Liver (tissue), 9 donors: ENCODE results near the gene DUSP10. TPM values are rescaled to one million over a fixed set of nuclear protein-coding genes. Genes with fewer than 3 reads are reported as not detected.
A peak's percentile ranks its signal among the peaks of the same experiment; 100 is the strongest.

ENCODE experiments used
- DNase-seq: peaks from one replicate; pipeline ENCODE4 v3.0.0-alpha.2; 2017; ENCODE audit warnings: low spot score
- H3K27ac ChIP-seq, 2 donors: one replicate each; pipeline ENCODE4 v1.7.0; 2013; ENCODE audit warnings: inconsistent platforms in 2 of 2, low read length in 2 of 2, control low read depth in 1 of 2, low read depth in 1 of 2, mild to moderate bottlenecking in 1 of 2
- H3K27me3 ChIP-seq, 4 donors: one replicate each; pipeline versions ENCODE4 v1.6.1 to v1.7.0; 2013; ENCODE audit warnings: low read length in 3 of 4, inconsistent platforms in 1 of 4, mild to moderate bottlenecking in 1 of 4, moderate library complexity in 1 of 4; ENCODE audit not compliant: control insufficient read depth in 4 of 4, insufficient read depth in 4 of 4
- H3K36me3 ChIP-seq, 4 donors: one replicate each; pipeline versions ENCODE4 v1.6.1 to v1.7.0; 2013; ENCODE audit warnings: low read length in 3 of 4, mild to moderate bottlenecking in 3 of 4, low read depth in 1 of 4, moderate library complexity in 1 of 4; ENCODE audit not compliant: control insufficient read depth in 4 of 4, insufficient read depth in 3 of 4
- H3K4me1 ChIP-seq, 4 donors: one replicate each; pipeline versions ENCODE4 v1.6.1 to v1.7.0; 2013; ENCODE audit warnings: low read length in 3 of 4, mild to moderate bottlenecking in 3 of 4, moderate library complexity in 1 of 4; ENCODE audit not compliant: control insufficient read depth in 4 of 4, insufficient read depth in 4 of 4
- H3K4me3 ChIP-seq, 3 donors: one replicate each; pipeline versions ENCODE4 v1.6.1 to v1.7.0; 2013; ENCODE audit warnings: low read length in 3 of 3, control low read depth in 1 of 3, low read depth in 1 of 3, mild to moderate bottlenecking in 1 of 3
- H3K9ac ChIP-seq, 2 donors: one replicate each; pipeline ENCODE4 v1.7.0; 2013; ENCODE audit warnings: low read length in 2 of 2, mild to moderate bottlenecking in 2 of 2, moderate library complexity in 2 of 2, control low read depth in 1 of 2, low read depth in 1 of 2
- H3K9me3 ChIP-seq, 4 donors: one replicate each; pipeline versions ENCODE4 v1.6.1 to v1.7.0; 2013; ENCODE audit warnings: low read length in 3 of 4; ENCODE audit not compliant: control insufficient read depth in 4 of 4
- ATF3 ChIP-seq: IDR thresholded peaks from 2 replicates; pipeline ENCODE4 v1.6.1; 2016; ENCODE audit warnings: antibody characterized with exemption
- EGR1 ChIP-seq, 2 donors: IDR thresholded peaks; 2 replicates each; pipeline ENCODE4 v1.6.1; 2016 to 2018; ENCODE audit warnings: antibody characterized with exemption in 2 of 2, low read depth in 2 of 2
- FOXA1 ChIP-seq: IDR thresholded peaks from 2 replicates; pipeline ENCODE4 v1.6.1; 2016; ENCODE audit warnings: antibody characterized with exemption
- FOXA2 ChIP-seq: IDR thresholded peaks from 2 replicates; pipeline ENCODE4 v1.6.1; 2016; ENCODE audit warnings: antibody characterized with exemption
- GABPA ChIP-seq, 2 donors: IDR thresholded peaks in 1 of 2; conservative IDR thresholded peaks in 1 of 2; 2 replicates each; pipeline ENCODE4 v1.6.1; 2016; ENCODE audit warnings: antibody characterized with exemption in 2 of 2, mild to moderate bottlenecking in 1 of 2, moderate library complexity in 1 of 2
- HNF4A ChIP-seq, 2 donors: conservative IDR thresholded peaks; 2 replicates each; pipeline ENCODE4 v1.6.1; 2016; ENCODE audit warnings: antibody characterized with exemption in 2 of 2, mild to moderate bottlenecking in 2 of 2
- HNF4G ChIP-seq: IDR thresholded peaks from 2 replicates; pipeline ENCODE4 v1.6.1; 2016; ENCODE audit warnings: antibody characterized with exemption
- JUND ChIP-seq, 2 donors: IDR thresholded peaks; 2 replicates each; pipeline ENCODE4 v1.6.1; 2016; ENCODE audit warnings: antibody characterized with exemption in 2 of 2
- NR2F2 ChIP-seq: IDR thresholded peaks from 2 replicates; pipeline ENCODE4 v1.6.1; 2016; ENCODE audit warnings: antibody characterized with exemption
- RAD21 ChIP-seq, 2 donors: IDR thresholded peaks; 2 replicates each; pipeline ENCODE4 v1.6.1; 2016; ENCODE audit warnings: antibody characterized with exemption in 2 of 2, mild to moderate bottlenecking in 2 of 2
- RXRA ChIP-seq, 2 donors: IDR thresholded peaks; 2 replicates each; pipeline ENCODE4 v1.6.1; 2017 to 2018; ENCODE audit warnings: antibody characterized with exemption in 2 of 2, mild to moderate bottlenecking in 1 of 2
- TAF1 ChIP-seq: conservative IDR thresholded peaks from 2 replicates; pipeline ENCODE4 v1.6.1; 2016; ENCODE audit warnings: antibody characterized with exemption, mild to moderate bottlenecking
- YY1 ChIP-seq: IDR thresholded peaks from 2 replicates; pipeline ENCODE4 v1.6.1; 2016; ENCODE audit warnings: antibody characterized with exemption, mild to moderate bottlenecking
- ZBTB33 ChIP-seq: IDR thresholded peaks from 2 replicates; pipeline ENCODE4 v1.6.1; 2016; ENCODE audit warnings: antibody characterized with exemption
- WGBS: extraction: QIAGEN DNeasy Blood & Tissue Kit; methylation state at CpG from one replicate; pipeline ENCODE4 v1.1.7; 2013; 5-methylcytosine and 5-hydroxymethylcytosine counted together
- polyA plus RNA-seq, 2 donors: library from polyadenylated mRNA; stranded (reverse) in 1 of 2; unstranded in 1 of 2; fragments of 200-250 nt in 1 of 2; fragments of >200 nt in 1 of 2; fragmentation: Nextera tagmentation in 1 of 2; extraction: Ambion mirVana in 1 of 2; gene quantifications; one replicate each; pipeline versions ENCODE4 v1.2.1 to v1.2.3, GENCODE V29; 2013 to 2015
- total RNA-seq, 2 donors: library from RNA; depleted of rRNA; stranded (reverse); fragments of >200 nt; gene quantifications; one replicate each; pipeline ENCODE4 v1.2.3, GENCODE V29; 2014
- TF ChIP-seq, protein P1 (sequence below): IDR thresholded peaks from 2 replicates; pipeline ENCODE4 v1.6.1; 2016; ENCODE audit warnings: antibody characterized with exemption, mild to moderate bottlenecking
- TF ChIP-seq, protein P2 (sequence below): IDR thresholded peaks from 2 replicates; pipeline ENCODE4 v1.6.1; 2016; ENCODE audit warnings: antibody characterized with exemption
- donor health status: healthy.
- donor health status: healthy.
- donor health status: healthy.
- donor health status: healthy.
- donor health status: healthy.

The DUSP10 gene
- total and polyA plus RNA-seq, 4 donors: 6.7 to 15.4 (median 10.7) TPM

DNA sequence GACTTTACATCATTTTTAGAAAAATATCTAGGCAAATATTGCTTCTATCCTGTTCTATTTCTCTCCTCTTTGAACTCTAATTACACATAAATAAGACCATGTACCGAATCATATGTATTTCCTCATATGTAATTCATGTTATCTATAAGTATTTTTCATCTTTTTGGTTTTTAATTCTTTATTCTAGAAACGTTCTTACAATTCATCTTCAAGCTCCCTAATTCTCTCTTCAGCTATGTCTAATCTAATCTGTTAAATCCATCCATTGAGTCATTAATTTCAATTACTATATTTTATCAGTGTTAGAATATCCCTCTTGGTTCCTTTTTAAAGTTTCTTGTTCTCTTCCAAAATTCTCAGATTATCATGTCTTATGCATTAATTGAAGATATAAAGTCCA, 61.8 kb downstream of the DUSP10 start:
- TF ChIP-seq ZBTB33: no peak
- no peak for TF ChIP-seq ATF3
- TF ChIP-seq GABPA (IDR thresholded peaks at IDR 0.05 in 1 of 2, conservative IDR thresholded peaks at IDR 0.05 in 1 of 2): no peak
- TF ChIP-seq JUND (IDR thresholded peaks at IDR 0.05): no peak
- TF ChIP-seq, protein P1, sequence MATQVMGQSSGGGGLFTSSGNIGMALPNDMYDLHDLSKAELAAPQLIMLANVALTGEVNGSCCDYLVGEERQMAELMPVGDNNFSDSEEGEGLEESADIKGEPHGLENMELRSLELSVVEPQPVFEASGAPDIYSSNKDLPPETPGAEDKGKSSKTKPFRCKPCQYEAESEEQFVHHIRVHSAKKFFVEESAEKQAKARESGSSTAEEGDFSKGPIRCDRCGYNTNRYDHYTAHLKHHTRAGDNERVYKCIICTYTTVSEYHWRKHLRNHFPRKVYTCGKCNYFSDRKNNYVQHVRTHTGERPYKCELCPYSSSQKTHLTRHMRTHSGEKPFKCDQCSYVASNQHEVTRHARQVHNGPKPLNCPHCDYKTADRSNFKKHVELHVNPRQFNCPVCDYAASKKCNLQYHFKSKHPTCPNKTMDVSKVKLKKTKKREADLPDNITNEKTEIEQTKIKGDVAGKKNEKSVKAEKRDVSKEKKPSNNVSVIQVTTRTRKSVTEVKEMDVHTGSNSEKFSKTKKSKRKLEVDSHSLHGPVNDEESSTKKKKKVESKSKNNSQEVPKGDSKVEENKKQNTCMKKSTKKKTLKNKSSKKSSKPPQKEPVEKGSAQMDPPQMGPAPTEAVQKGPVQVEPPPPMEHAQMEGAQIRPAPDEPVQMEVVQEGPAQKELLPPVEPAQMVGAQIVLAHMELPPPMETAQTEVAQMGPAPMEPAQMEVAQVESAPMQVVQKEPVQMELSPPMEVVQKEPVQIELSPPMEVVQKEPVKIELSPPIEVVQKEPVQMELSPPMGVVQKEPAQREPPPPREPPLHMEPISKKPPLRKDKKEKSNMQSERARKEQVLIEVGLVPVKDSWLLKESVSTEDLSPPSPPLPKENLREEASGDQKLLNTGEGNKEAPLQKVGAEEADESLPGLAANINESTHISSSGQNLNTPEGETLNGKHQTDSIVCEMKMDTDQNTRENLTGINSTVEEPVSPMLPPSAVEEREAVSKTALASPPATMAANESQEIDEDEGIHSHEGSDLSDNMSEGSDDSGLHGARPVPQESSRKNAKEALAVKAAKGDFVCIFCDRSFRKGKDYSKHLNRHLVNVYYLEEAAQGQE: no peak
- TF ChIP-seq RXRA (IDR thresholded peaks at IDR 0.05): no peak
- TF ChIP-seq TAF1: no peak
- TF ChIP-seq NR2F2: no peak
- TF ChIP-seq RAD21 (IDR thresholded peaks at IDR 0.05): no peak
- no peak for TF ChIP-seq FOXA2
- no peak for TF ChIP-seq YY1
- TF ChIP-seq EGR1 (IDR thresholded peaks at IDR 0.05; ENCODE audit: low read depth in 2 of 2): no peak
- TF ChIP-seq HNF4A (conservative IDR thresholded peaks at IDR 0.05): no peak
- peaks cover 0 to 6% (median 0%) of the 10 kb centered on the region in 4 donors for H3K9me3 ChIP-seq
- H3K27ac ChIP-seq: no peak overlapping the region
- H3K4me1 ChIP-seq: no peaks in the 10 kb centered on the region
- no peak overlapping the region for H3K4me3 ChIP-seq
- WGBS: 88% methylated on average over 2 of the region's 2 CpGs
- H3K36me3 ChIP-seq: no peaks in the 10 kb centered on the region
- no peaks in the 10 kb centered on the region for H3K27me3 ChIP-seq
- H3K9ac ChIP-seq: no peak overlapping the region
- DNase-seq: no peak

GRCh38 chr1:221678014-221678413, 63.9 kb downstream of the DUSP10 start:
- H3K9me3 ChIP-seq: peaks cover 0 to 6% (median 0%) of the 10 kb centered on the region in 4 donors
- 78% methylated on average over 1 of the region's 1 CpG for WGBS
- H3K27ac ChIP-seq: no peak overlapping the region
- H3K27me3 ChIP-seq: no peaks in the 10 kb centered on the region
- no peak for TF ChIP-seq RXRA (IDR thresholded peaks at IDR 0.05)
- TF ChIP-seq FOXA2: no peak
- no peak for TF ChIP-seq HNF4G
- no peak for TF ChIP-seq TAF1
- TF ChIP-seq NR2F2: peak; percentile 35
- TF ChIP-seq HNF4A (conservative IDR thresholded peaks at IDR 0.05): peak in 1 of 2 donors; percentile 18
- TF ChIP-seq FOXA1: no peak
- TF ChIP-seq, protein P2, sequence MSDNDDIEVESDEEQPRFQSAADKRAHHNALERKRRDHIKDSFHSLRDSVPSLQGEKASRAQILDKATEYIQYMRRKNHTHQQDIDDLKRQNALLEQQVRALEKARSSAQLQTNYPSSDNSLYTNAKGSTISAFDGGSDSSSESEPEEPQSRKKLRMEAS: no peak
- no peak for TF ChIP-seq ZBTB33
- H3K4me3 ChIP-seq: no peak overlapping the region
- no peak overlapping the region for H3K9ac ChIP-seq
- H3K36me3 ChIP-seq: no peaks in the 10 kb centered on the region
- no peak for DNase-seq
- no peaks in the 10 kb centered on the region for H3K4me1 ChIP-seq
